CD4-positive, alpha-beta T cell treated with Interleukin-4 for 1 hour (primary cell): ENCODE measurements around the gene DIS3L2.
"Not testable (repeated sequence)": the region's sequence is repeated elsewhere in the genome, so short reads cannot be mapped to it uniquely, and the experiment has no call there.

ENCODE experiments used
- DNase-seq, 2 donors: peaks; one replicate each; pipeline ENCODE4 v3.0.0-alpha.2; 2020 to 2022

The DIS3L2 gene

GRCh38 chr2:232075080-232075479, 113.6 kb downstream of the DIS3L2 start:
- DNase-seq, result no peak

- DNase-seq, result no peak
Observed at GRCh38 chr2:232075859-232076258, 114.3 kb downstream of the DIS3L2 start.

- no peak for DNase-seq
Observed at GRCh38 chr2:232076272-232076671, 114.8 kb downstream of the DIS3L2 start.

GRCh38 chr2:232076736-232077135, 115.2 kb downstream of the DIS3L2 start:
- no peak for DNase-seq

GRCh38 chr2:232085164-232085563, 123.7 kb downstream of the DIS3L2 start:
- no peak for DNase-seq

- DNase-seq, result no peak
Observed at GRCh38 chr2:232085826-232086425, 124.4 kb downstream of the DIS3L2 start.

GRCh38 chr2:232088771-232089170, 127.3 kb downstream of the DIS3L2 start:
- DNase-seq, result no peak

- DNase-seq, result no peak
Observed at GRCh38 chr2:232094201-232094600, 132.7 kb downstream of the DIS3L2 start.

- no peak for DNase-seq
Observed at GRCh38 chr2:232094883-232095282, 133.4 kb downstream of the DIS3L2 start.

GRCh38 chr2:232097260-232097659, 135.7 kb downstream of the DIS3L2 start:
- no peak for DNase-seq

- no peak for DNase-seq
Observed at GRCh38 chr2:232097758-232098157, 136.2 kb downstream of the DIS3L2 start.

- DNase-seq, result no peak
Observed at GRCh38 chr2:232102380-232102779, 140.9 kb downstream of the DIS3L2 start.

- DNase-seq, result no peak
Observed at GRCh38 chr2:232103140-232103737, 141.7 kb downstream of the DIS3L2 start.

- DNase-seq, result no peak
Observed at GRCh38 chr2:232104076-232104646, 142.6 kb downstream of the DIS3L2 start.

- no peak for DNase-seq
Observed at GRCh38 chr2:232111551-232111950, 150.0 kb downstream of the DIS3L2 start.

GRCh38 chr2:232113821-232114220, 152.3 kb downstream of the DIS3L2 start:
- DNase-seq, result no peak

- not testable (repeated sequence) for DNase-seq
Observed at GRCh38 chr2:232115728-232116361, 154.3 kb downstream of the DIS3L2 start.

GRCh38 chr2:232116852-232117251, 155.3 kb downstream of the DIS3L2 start:
- DNase-seq, result no peak

- DNase-seq, result no peak
Observed at GRCh38 chr2:232117413-232117812, 155.9 kb downstream of the DIS3L2 start.

GRCh38 chr2:232120911-232121310, 159.4 kb downstream of the DIS3L2 start:
- DNase-seq, result no peak

- no peak for DNase-seq
Observed at GRCh38 chr2:232124309-232124708, 162.8 kb downstream of the DIS3L2 start.

GRCh38 chr2:232126301-232127099, 165.0 kb downstream of the DIS3L2 start:
- no peak for DNase-seq

GRCh38 chr2:232129483-232129882, 168.0 kb downstream of the DIS3L2 start:
- DNase-seq, result no peak
